Right atrium auricular region (tissue), 2 donors: ENCODE results near the gene AQP12B. TPM values are rescaled to one million over a fixed set of nuclear protein-coding genes. Genes with fewer than 3 reads are reported as not detected.

Source experiments
- DNase-seq: peaks from one replicate; pipeline ENCODE4 v3.0.0-alpha.2; 2019; ENCODE audit warnings: low spot score
- H3K27ac ChIP-seq, 2 donors: fragments of 200-600 bp; sonication (generic); 1 replicate in 1 of 2; 2 replicates in 1 of 2; pipeline ENCODE4 v1.5.1; 2016 to 2019
- H3K27me3 ChIP-seq, 2 donors: fragments of 200-600 bp; sonication (generic); one replicate each; pipeline versions ENCODE4 v1.5.1 to v1.6.0; 2017 to 2019
- H3K36me3 ChIP-seq: fragments of 200-600 bp; sonication (generic); one replicate; pipeline ENCODE4 v1.5.1; 2016
- H3K4me1 ChIP-seq, 2 donors: fragments of 200-600 bp; sonication (generic); one replicate each; pipeline versions ENCODE4 v1.5.1 to v1.6.0; 2017 to 2019
- H3K4me3 ChIP-seq, 2 donors: fragments of 200-600 bp; sonication (generic); 1 replicate in 1 of 2; 2 replicates in 1 of 2; pipeline ENCODE4 v1.5.1; 2017 to 2019; ENCODE audit warnings: mild to moderate bottlenecking in 1 of 2, moderate library complexity in 1 of 2
- H3K9me3 ChIP-seq, 2 donors: fragments of 200-600 bp; sonication (generic); one replicate each; pipeline ENCODE4 v1.5.1; 2019
- total RNA-seq, 2 donors: library from RNA; depleted of rRNA; stranded (reverse); fragments of >200 nt; gene quantifications; one replicate each; pipeline ENCODE4 v1.1.0, GENCODE V29; 2016
- TF ChIP-seq, protein P1 (sequence below), 2 donors: fragments of 200-600 bp; sonication (generic); IDR thresholded peaks; one replicate each; pipeline ENCODE4 v1.5.1; 2019; ENCODE audit warnings: antibody characterized with exemption in 2 of 2

AQP12B gene
- total RNA-seq, 2 donors from 2014 or later = not detected

DNA sequence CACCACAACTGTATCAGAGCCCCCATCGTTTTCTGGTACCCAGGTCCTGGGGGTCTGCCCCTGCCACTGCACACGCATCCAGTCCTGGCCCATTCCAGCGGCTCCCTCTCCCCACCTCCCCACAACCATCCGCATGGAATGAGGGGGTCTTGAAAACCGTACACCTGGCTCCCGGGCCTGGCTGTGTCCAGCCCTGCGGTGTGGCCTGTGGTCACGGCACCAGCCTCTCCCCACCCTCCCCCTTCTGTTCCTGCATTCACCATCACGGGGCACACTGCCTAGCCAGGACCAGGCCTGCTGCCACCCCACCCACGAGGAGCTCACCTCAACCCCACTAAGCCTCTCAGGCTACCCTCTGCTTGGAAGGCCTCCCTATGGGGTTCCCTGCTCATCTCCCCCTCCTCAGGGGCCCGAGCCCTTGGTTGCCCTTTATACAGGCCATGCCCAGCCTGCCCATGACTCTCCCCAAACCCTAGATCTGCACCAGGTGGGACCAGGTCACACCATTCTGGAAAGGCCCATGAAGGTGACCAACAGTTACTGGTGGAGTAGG, 46.0 kb downstream of the AQP12B start:
- TF ChIP-seq, protein P1, sequence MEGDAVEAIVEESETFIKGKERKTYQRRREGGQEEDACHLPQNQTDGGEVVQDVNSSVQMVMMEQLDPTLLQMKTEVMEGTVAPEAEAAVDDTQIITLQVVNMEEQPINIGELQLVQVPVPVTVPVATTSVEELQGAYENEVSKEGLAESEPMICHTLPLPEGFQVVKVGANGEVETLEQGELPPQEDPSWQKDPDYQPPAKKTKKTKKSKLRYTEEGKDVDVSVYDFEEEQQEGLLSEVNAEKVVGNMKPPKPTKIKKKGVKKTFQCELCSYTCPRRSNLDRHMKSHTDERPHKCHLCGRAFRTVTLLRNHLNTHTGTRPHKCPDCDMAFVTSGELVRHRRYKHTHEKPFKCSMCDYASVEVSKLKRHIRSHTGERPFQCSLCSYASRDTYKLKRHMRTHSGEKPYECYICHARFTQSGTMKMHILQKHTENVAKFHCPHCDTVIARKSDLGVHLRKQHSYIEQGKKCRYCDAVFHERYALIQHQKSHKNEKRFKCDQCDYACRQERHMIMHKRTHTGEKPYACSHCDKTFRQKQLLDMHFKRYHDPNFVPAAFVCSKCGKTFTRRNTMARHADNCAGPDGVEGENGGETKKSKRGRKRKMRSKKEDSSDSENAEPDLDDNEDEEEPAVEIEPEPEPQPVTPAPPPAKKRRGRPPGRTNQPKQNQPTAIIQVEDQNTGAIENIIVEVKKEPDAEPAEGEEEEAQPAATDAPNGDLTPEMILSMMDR (IDR thresholded peaks at IDR 0.05) = no peak
- no peak for DNase-seq
- no peaks in the 10 kb centered on the region for H3K36me3 ChIP-seq

DNA sequence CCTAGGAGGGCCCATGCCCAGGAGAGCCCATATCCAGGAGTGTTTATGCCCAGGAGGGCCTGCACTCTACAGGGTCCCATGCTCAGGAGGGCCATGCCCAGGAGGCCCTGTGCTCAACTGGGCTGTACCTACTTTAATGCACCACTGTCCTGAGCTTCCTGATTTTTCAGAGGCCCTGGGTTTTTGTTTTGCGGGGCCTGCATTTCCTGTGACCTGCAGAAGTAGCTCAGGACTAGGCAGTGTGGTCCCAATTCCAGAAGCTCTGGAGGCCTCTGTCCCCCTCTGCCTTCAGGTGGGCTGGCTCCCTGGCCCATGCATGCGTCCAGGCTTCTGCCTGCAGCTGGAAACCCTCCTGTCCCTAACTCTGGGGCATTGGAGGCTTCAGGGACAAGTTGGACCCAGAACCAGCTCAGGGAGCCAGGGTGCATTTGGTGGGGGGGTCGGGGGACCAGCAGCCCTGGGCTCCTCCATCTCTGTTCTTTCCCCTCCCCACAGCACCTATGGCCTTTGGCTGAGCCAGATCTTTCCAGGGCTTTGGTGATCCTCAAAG, 46.6 kb downstream of the AQP12B start:
- Histone ChIP-seq H3K4me1 (no peaks in the 10 kb centered on the region), H3K36me3 (no peaks in the 10 kb centered on the region), H3K9me3 (no peaks in the 10 kb centered on the region), H3K4me3 (no peak overlapping the region), H3K27ac (no peak overlapping the region), H3K27me3 (no peaks in the 10 kb centered on the region)
- TF ChIP-seq, protein P1 (IDR thresholded peaks at IDR 0.05) = no peak
- DNase-seq = no peak

More for the DNA sequence above, 46.0 kb downstream of the AQP12B start:
- H3K27ac ChIP-seq = no peak overlapping the region
- no peaks in the 10 kb centered on the region for H3K4me1 ChIP-seq
- H3K4me3 ChIP-seq = no peak overlapping the region
- H3K27me3 ChIP-seq = no peaks in the 10 kb centered on the region
- H3K9me3 ChIP-seq = no peaks in the 10 kb centered on the region

DNA sequence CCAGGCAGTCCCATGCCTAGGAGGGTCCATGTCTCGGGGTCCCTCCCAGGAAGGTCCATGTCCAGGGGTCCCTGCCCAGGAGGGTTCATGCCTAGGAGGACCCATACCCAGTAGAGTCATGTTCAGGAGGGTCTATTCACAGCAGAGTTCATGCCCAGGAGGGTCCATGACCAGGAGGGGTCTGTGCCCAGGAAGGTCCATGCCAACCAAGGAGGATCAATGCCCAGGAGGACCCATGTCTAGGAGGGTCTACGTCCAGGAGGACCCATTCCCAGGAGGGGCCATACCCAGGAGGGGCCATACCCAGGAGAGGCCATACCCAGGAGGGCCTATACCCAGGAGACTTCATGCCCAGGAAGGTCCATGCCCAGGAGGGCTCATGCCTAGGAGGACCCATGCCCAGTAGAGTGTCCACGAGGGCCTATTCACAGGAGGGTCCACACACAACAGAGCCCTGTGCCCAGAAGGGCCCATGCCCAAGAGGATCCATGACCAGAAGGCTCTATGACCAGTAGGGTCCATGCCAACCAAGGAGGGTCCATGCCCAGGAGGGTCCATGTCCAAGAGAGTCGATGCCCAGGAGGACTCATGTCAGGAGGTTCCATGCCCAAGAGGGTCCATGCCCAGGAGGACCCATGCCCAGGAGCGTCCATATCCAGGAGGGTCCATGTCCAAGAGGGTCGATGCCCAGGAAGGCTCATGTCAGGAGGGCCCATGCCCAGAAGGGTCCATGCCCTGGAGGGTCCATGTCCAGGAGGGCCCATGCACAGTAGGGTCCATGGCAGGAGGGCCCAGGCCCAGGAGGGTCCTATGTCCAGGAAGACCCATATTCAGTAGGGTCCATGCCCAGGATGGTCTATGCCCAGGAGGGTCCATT, 47.3 kb downstream of the AQP12B start:
- TF ChIP-seq, protein P1 (IDR thresholded peaks at IDR 0.05) = no peak
- H3K4me1 ChIP-seq = no peaks in the 10 kb centered on the region
- DNase-seq = no peak
- no peaks in the 10 kb centered on the region for H3K9me3 ChIP-seq
- H3K27me3 ChIP-seq = no peaks in the 10 kb centered on the region
- no peak overlapping the region for H3K4me3 ChIP-seq
- H3K27ac ChIP-seq = no peak overlapping the region
- H3K36me3 ChIP-seq = no peaks in the 10 kb centered on the region

DNA sequence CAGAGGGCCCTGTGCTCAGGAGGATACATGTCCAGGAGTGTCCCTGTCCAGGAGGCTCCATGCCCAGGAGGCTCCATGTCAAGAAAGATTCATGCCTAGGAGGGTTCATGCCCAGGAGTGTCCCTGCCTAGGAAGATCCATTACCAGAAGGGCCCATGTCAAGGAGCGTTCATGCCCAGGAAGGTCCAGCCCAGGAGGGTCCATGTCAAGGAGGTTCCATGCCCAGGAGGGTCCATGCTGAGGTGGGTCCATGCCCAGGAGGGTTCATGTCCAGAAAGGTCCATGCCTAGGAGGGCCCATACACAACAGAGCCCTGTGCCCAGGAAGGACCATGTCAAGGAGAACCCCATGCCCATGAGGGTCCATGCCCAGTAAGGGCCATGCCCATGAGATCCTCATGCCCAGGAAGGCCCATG, 50.4 kb downstream of the AQP12B start:
- Histone ChIP-seq H3K27me3 (no peaks in the 10 kb centered on the region), H3K36me3 (no peaks in the 10 kb centered on the region), H3K9me3 (no peaks in the 10 kb centered on the region), H3K4me3 (no peak overlapping the region), H3K4me1 (no peaks in the 10 kb centered on the region), H3K27ac (no peak overlapping the region)
- TF ChIP-seq, protein P1 (IDR thresholded peaks at IDR 0.05) = no peak
- DNase-seq = no peak

DNA sequence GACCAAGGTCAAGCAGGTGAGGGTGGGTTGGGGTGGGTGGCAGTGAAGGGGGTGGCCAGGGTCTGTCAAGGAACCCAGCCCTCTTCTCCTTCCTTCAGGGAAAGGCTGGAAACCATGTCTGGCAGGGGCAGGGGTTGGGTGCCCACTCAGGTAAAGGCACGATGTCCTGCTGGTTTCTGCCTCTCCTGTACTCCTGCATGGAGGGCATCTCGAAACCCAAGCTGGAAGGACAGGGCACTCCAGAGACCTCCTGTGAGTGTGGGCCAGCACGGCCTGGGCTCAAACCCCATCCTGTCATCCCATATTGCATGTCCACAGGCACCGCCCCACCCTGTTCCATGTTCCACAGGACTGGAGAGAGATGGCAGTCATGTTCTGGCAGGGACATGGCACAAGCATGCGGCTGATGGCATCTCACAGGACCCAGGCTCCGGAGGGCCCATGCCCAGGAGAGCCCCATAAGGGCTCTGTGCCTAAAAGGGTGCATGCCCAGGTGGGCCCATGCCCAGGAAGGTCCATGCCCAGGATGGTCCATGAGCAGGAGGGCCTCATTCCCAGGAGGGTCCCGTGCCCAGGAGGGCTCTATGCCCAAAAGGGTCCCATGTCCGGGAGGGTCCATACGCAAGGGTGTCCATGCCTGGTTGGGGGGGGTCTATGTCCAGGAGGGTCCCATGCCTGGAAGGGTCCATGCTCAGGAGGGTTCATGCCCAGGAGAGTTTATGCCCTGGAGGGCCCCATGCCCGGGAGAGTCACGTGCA, 51.0 kb downstream of the AQP12B start:
- TF ChIP-seq, protein P1 (IDR thresholded peaks at IDR 0.05) = no peak
- Histone ChIP-seq H3K4me3 (no peak overlapping the region), H3K27me3 (no peaks in the 10 kb centered on the region), H3K36me3 (no peaks in the 10 kb centered on the region), H3K9me3 (no peaks in the 10 kb centered on the region), H3K27ac (no peak overlapping the region), H3K4me1 (no peaks in the 10 kb centered on the region)
- no peak for DNase-seq
